Heart left ventricle (tissue), 16 donors: ENCODE measurements around the gene COL7A1. TPM values are rescaled to one million over a fixed set of nuclear protein-coding genes. Genes with fewer than 3 reads are reported as not detected.

ENCODE experiments used
- ATAC-seq, 4 donors: fragments of 200-7000 bp; cut with Tn5 transposase; one replicate each; pipeline ENCODE4 v1.9.1; 2020 to 2022; ENCODE audit warnings: moderate library complexity in 4 of 4, mild to moderate bottlenecking in 3 of 4, moderate number of reproducible peaks in 1 of 4
- DNase-seq, 5 donors: peaks; one replicate each; pipeline ENCODE4 v3.0.0-alpha.2; 2020
- H3K27ac ChIP-seq, 12 donors: fragments of 200-600 bp; sonication (generic) in 4 of 12; one replicate each; pipeline versions ENCODE4 v1.5.0 to v1.8.0; 2016 to 2022; ENCODE audit warnings: mild to moderate bottlenecking in 2 of 12
- H3K27me3 ChIP-seq, 9 donors: fragments of 200-600 bp; sonication (generic) in 2 of 9; one replicate each; pipeline versions ENCODE4 v1.5.1 to v1.8.0; 2016 to 2022; ENCODE audit warnings: mild to moderate bottlenecking in 3 of 9
- H3K36me3 ChIP-seq, 9 donors: fragments of 200-600 bp; sonication (generic) in 2 of 9; one replicate each; pipeline versions ENCODE4 v1.5.0 to v1.8.0; 2018 to 2022; ENCODE audit warnings: mild to moderate bottlenecking in 2 of 9
- H3K4me1 ChIP-seq, 12 donors: fragments of 200-600 bp; sonication (generic) in 4 of 12; one replicate each; pipeline versions ENCODE4 v1.5.0 to v1.8.0; 2016 to 2022; ENCODE audit warnings: mild to moderate bottlenecking in 3 of 12
- H3K4me3 ChIP-seq, 12 donors: fragments of 200-600 bp; sonication (generic) in 4 of 12; one replicate each; pipeline versions ENCODE4 v1.5.0 to v1.8.0; 2017 to 2022; ENCODE audit warnings: mild to moderate bottlenecking in 9 of 12, moderate library complexity in 4 of 12
- H3K9me3 ChIP-seq, 12 donors: fragments of 200-600 bp; sonication (generic) in 4 of 12; one replicate each; pipeline versions ENCODE4 v1.5.0 to v1.8.0; 2016 to 2022; ENCODE audit warnings: mild to moderate bottlenecking in 1 of 12
- CTCF ChIP-seq, 12 donors: fragments of 200-600 bp; sonication (generic) in 4 of 12; IDR thresholded peaks; one replicate each; pipeline versions ENCODE4 v1.5.0 to v1.8.0; 2018 to 2022; ENCODE audit warnings: antibody characterized with exemption in 12 of 12, mild to moderate bottlenecking in 5 of 12
- POLR2A ChIP-seq, 2 donors: fragments of 450-650 bp; IDR thresholded peaks; one replicate each; pipeline ENCODE4 v1.6.1; 2017; ENCODE audit warnings: antibody characterized with exemption in 2 of 2, mild to moderate bottlenecking in 2 of 2, moderate library complexity in 2 of 2
- WGBS, 4 donors: extraction: QIAGEN DNeasy Blood & Tissue Kit in 2 of 4; methylation state at CpG; one replicate each; pipeline versions ENCODE4 v1.1.5 to v1.1.7; 2013 to 2018; 5-methylcytosine and 5-hydroxymethylcytosine counted together
- intact Hi-C, 10 donors: fragments of 100-400 bp; cut with DNase I; formaldehyde crosslinking; loops; one replicate each; pipeline versions ENCODE4 v1.11.1 to v1.14.2; 2022
- polyA plus RNA-seq, 2 donors: library from polyadenylated mRNA; stranded (reverse); fragments of 200-250 nt; gene quantifications; one replicate each; pipeline ENCODE4 v1.2.3, GENCODE V29; 2013
- total RNA-seq, 9 donors: library from RNA; depleted of rRNA in 2 of 9; stranded (reverse); fragments of >200 nt in 2 of 9; fragmentation: NEBNext Ultra II Directional in 3 of 9; extraction: Animal tissue kit (Norgen Biotek cat#: 25700) in 3 of 9; gene quantifications; one replicate each; pipeline versions ENCODE4 v1.1.0 to v1.2.4, GENCODE V29; 2016 to 2023
- donor health status: ischemic (EF 13 %, LVEDD 7.1; RV severe dilation, severe dysfunction).
- donor health status: healthy with polysubstance abuse.
- donor health status: DM: no; HTN: yes; CAD: no.
- donor health status: DM: no; HTN: no; CAD: no.
- donor health status: ischemic (EF 25% LVEDD 6.9; RV normal size, moderate dysfunction).
- donor health status: ischemic (EF 25% LVEDD 5.7; RV mildly dilated, moderate dysfunction).
- donor health status: healthy.
- donor health status: DM: yes; HTN: yes; CAD: no.
- donor health status: ischemic (EF 35%, LVEDD 5.7; RV mildly dilated, moderate dysfunction).
- donor health status: nonischemic (EF 11% LVEDD 7.7; RV severe dilation, severe dysfunction).
- donor health status: DM: yes; HTN: yes; CAD: no.
- donor health status: PGD.
- donor health status: ischemic (EF 29% LVEDD 5.4; RV normal size, mild dysfunction).
- donor health status: nonischemic (EF 23%, LVEDD 6.1; RV moderate dilation, normal function).

COL7A1 gene
- total and polyA plus RNA-seq, 11 donors = 2.4 to 25.2 (median 11.5) TPM

DNA sequence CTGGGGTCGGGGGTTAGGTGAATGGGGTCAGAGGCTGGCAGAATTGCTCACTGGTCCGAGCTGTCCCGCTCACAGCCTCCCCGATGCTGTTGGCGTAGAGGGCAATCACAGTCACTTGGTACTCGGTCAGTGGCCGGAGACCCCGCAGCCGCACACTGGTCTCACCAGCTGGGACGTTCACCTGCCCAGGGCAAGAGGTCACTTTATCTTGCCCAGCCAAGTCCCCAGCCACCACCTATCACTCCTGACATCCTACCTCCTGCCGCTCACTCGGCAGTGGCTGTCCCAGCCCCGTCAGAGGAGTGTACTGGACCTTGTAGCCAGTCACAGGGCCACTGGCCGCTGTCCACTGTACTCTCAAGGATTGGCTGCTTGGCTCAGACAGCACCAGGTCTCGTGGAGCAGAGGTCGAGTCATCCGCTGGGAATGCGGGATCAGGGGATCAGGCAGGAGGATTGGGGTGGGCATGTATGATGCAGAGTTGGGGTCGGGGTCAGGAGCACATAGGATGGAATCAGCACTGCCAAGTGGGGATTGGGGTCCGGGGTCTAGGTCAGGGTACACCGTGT is 2.5 kb downstream of the COL7A1 start:
- TF ChIP-seq POLR2A (IDR thresholded peaks at IDR 0.05) (no peak), CTCF (IDR thresholded peaks at IDR 0.05) (no peak)
- Histone ChIP-seq H3K36me3 (peaks cover 0 to 5% (median 0%) of the 10 kb centered on the region in 9 donors), H3K9me3 (no peaks in the 10 kb centered on the region), H3K27me3 (peaks cover 0 to 17% (median 0%) of the 10 kb centered on the region in 9 donors), H3K27ac (no peak overlapping the region), H3K4me1 (peaks cover 0 to 35% (median 29%) of the 10 kb centered on the region in 12 donors), H3K4me3 (no peak overlapping the region)
- DNase-seq (no peak), ATAC-seq (no peak)
- intact Hi-C loops = no loop called here
- 88 to 93% (median 90%) methylated on average over 20 to 21 of the region's 21 CpGs for WGBS, 4 donors

DNA sequence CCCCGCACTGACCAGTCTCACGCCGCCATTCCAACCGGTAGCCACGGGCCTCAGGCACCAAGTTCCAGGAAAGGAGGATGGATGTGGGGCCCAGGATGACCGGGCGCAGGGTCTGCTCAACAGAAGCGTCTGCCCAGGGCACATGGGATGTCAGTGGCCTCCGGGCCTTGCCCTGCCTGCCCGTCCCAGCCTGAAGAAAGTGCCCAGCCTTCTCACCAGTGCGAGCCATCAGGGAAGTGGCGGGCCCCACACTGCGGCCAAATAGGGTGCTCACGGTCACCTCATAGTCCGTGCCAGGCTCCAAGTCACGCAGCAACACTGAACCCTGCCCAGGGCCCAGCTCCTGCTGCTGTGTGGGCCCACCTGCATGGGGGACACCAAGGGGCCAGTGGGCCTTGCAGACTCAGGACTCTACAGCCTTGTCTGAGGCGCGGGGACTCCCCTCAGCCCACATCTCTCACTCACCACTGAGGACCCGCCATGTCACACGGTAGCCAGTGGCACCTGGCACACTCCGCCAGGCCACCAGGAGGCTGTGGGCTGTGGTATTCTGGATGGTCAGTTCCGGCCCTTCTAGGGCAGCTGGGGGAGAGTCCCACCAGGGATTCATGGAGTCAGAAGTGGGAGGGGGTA is 3.1 kb downstream of the COL7A1 start:
- Histone ChIP-seq H3K4me1 (peaks cover 0 to 29% (median 23%) of the 10 kb centered on the region in 12 donors), H3K9me3 (no peaks in the 10 kb centered on the region), H3K36me3 (peaks cover 0 to 3% (median 0%) of the 10 kb centered on the region in 9 donors), H3K27me3 (peaks cover 0 to 17% (median 0%) of the 10 kb centered on the region in 9 donors), H3K4me3 (no peak overlapping the region), H3K27ac (no peak overlapping the region)
- ATAC-seq (no peak), DNase-seq (no peak)
- intact Hi-C loops = no loop called here
- WGBS, 4 donors = 92 to 93% (median 92%) methylated on average over 13 to 22 of the region's 22 CpGs
- no peak for TF ChIP-seq POLR2A (IDR thresholded peaks at IDR 0.05)
- no peak for TF ChIP-seq CTCF (IDR thresholded peaks at IDR 0.05)

DNA sequence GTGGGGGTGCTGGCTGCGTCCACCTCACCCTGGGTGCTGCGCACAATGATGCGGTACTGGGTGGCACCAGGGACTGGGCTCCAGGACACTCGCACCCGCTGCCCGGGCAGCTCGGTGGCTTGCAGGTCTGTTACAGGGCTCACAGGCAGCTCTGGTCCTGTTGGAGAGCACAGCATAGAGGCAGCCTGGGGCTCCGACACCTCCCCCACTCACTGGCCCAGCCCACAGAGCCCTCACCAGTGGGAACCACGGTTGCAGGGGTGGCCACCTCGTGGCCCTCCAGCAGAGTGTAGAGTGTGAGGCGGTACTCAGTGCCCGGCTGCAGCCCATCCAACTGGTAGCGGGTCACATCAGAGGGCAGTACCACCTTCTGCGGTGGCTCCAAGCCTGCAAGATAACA is 3.7 kb downstream of the COL7A1 start:
- no peak overlapping the region for H3K27ac ChIP-seq
- TF ChIP-seq POLR2A (IDR thresholded peaks at IDR 0.05) = no peak
- no peak for TF ChIP-seq CTCF (IDR thresholded peaks at IDR 0.05)

GRCh38 chr3:48588230-48588629 is 6.9 kb downstream of the COL7A1 start:
- H3K4me3 ChIP-seq = no peak overlapping the region
- 67 to 78% (median 74%) methylated on average over 7 to 15 of the region's 15 CpGs for WGBS, 4 donors
- no peak overlapping the region for H3K27ac ChIP-seq
- H3K36me3 ChIP-seq = peaks cover 0 to 19% (median 0%) of the 10 kb centered on the region in 9 donors
- no peaks in the 10 kb centered on the region for H3K4me1 ChIP-seq
- intact Hi-C loops = no loop called here
- ATAC-seq (no peak), DNase-seq (no peak)
- TF ChIP-seq CTCF (IDR thresholded peaks at IDR 0.05) (no peak), POLR2A (IDR thresholded peaks at IDR 0.05) (no peak)
- H3K27me3 ChIP-seq = no peaks in the 10 kb centered on the region
- H3K9me3 ChIP-seq = no peaks in the 10 kb centered on the region

More for the DNA sequence above, 3.7 kb downstream of the COL7A1 start:
- Histone ChIP-seq H3K27me3 (peaks cover 0 to 17% (median 0%) of the 10 kb centered on the region in 9 donors), H3K4me1 (peaks cover 0 to 24% (median 17%) of the 10 kb centered on the region in 12 donors), H3K9me3 (no peaks in the 10 kb centered on the region), H3K36me3 (peaks cover 0 to 8% (median 0%) of the 10 kb centered on the region in 9 donors), H3K4me3 (no peak overlapping the region)
- intact Hi-C loops = no loop called here
- 91 to 95% (median 92%) methylated on average over 10 to 14 of the region's 14 CpGs for WGBS, 4 donors
- DNase-seq (no peak), ATAC-seq (no peak)
